PC-9 (cell line): ENCODE measurements around the gene RXFP2. TPM values are rescaled to one million over a fixed set of nuclear protein-coding genes. Genes with fewer than 3 reads are reported as not detected.

Experiments used
- BruUV-seq: library from RNA; stranded (reverse); fragments of 400-500 nt; replicated peaks from 2 replicates; lab custom pipeline; 2021; lab: Mats Ljungman, UMichigan
- CTCF ChIA-PET: fragments of 300-600 bp; sonication (Branson Sonifier 250); formaldehyde crosslinking; loops from one replicate; lab custom pipeline; 2022; ENCODE audit warnings: antibody characterized with exemption; lab: Charles Lee
- POLR2A ChIA-PET: fragments of 300-600 bp; sonication (Branson Sonifier 250); formaldehyde crosslinking; loops from one replicate; lab custom pipeline; 2022; ENCODE audit warnings: antibody characterized with exemption; ENCODE audit not compliant: unreplicated experiment; lab: Charles Lee
- DNase-seq, 2 experiments: peaks; one replicate each; pipeline versions ENCODE4 v3.0.0 to v3.0.0-alpha.2; 2015 to 2022; ENCODE audit warnings: mixed read lengths in 1 of 2
- H2AFZ ChIP-seq: fragments of 200-600 bp; sonication (generic); 2 replicates; pipeline ENCODE4 v1.8.1; 2017; ENCODE audit warnings: antibody characterized with exemption
- H3F3A ChIP-seq: fragments of 200-600 bp; sonication (generic); 2 replicates; pipeline ENCODE4 v1.8.1; 2017; ENCODE audit warnings: antibody characterized with exemption, mild to moderate bottlenecking, low read depth; ENCODE audit not compliant: insufficient read depth
- H3K27ac ChIP-seq: fragments of 200-600 bp; sonication (generic); 2 replicates; pipeline ENCODE4 v1.6.1; 2016; ENCODE audit warnings: mixed run types
- H3K27me3 ChIP-seq: fragments of 200-600 bp; sonication (generic); 2 replicates; pipeline ENCODE4 v1.6.1; 2016; ENCODE audit warnings: low read depth, mixed run types; ENCODE audit not compliant: insufficient read depth
- H3K36me3 ChIP-seq: fragments of 200-600 bp; sonication (generic); 2 replicates; pipeline ENCODE4 v1.6.1; 2016; ENCODE audit warnings: low read depth, mixed run types
- H3K4me1 ChIP-seq: fragments of 200-600 bp; sonication (generic); replicated peaks from 2 replicates; pipeline ENCODE4 v1.6.1; 2016; ENCODE audit warnings: mixed run types; ENCODE audit not compliant: insufficient read depth
- H3K4me2 ChIP-seq: fragments of 200-600 bp; sonication (generic); 2 replicates; pipeline ENCODE4 v1.6.1; 2017; ENCODE audit warnings: mixed run types
- H3K4me3 ChIP-seq: fragments of 200-600 bp; sonication (generic); 2 replicates; pipeline ENCODE4 v1.6.1; 2016; ENCODE audit warnings: mixed run types
- H3K79me2 ChIP-seq: fragments of 200-600 bp; sonication (generic); 2 replicates; pipeline ENCODE4 v1.6.1; 2017; ENCODE audit warnings: low read depth, mixed run types
- H3K9me2 ChIP-seq: fragments of 200-600 bp; sonication (generic); 2 replicates; pipeline ENCODE4 v1.8.1; 2017; ENCODE audit warnings: mild to moderate bottlenecking; ENCODE audit not compliant: insufficient read depth
- H3K9me3 ChIP-seq: fragments of 200-600 bp; sonication (generic); 2 replicates; pipeline ENCODE4 v1.8.1; 2016; ENCODE audit warnings: low read depth; ENCODE audit not compliant: insufficient read depth
- H4K20me1 ChIP-seq: fragments of 200-600 bp; sonication (generic); 2 replicates; pipeline ENCODE4 v1.8.1; 2017; ENCODE audit not compliant: insufficient read depth
- EZH2 ChIP-seq: fragments of 200-600 bp; sonication (generic); IDR thresholded peaks from 2 replicates; pipeline ENCODE4 v1.8.0; 2017; ENCODE audit warnings: antibody characterized with exemption, low read depth
- intact Hi-C: fragments of 100-400 bp; cut with micrococcal nuclease; formaldehyde crosslinking; loops from one replicate; pipeline ENCODE4 v1.10.0; 2022; ENCODE audit not compliant: unreplicated experiment
- total RNA-seq: library from RNA; stranded (reverse); gene quantifications from 2 replicates; pipeline ENCODE4 v1.2.3, GENCODE V29; 2021
- TF ChIP-seq, protein P1 (sequence below): fragments of 200-600 bp; sonication (generic); conservative IDR thresholded peaks from 2 replicates; pipeline ENCODE4 v1.6.1; 2017; ENCODE audit warnings: mixed run types, antibody characterized with exemption, mild to moderate bottlenecking, moderate library complexity

Gene RXFP2
- total RNA-seq, 1 experiment from 2014 or later: not detected

DNA sequence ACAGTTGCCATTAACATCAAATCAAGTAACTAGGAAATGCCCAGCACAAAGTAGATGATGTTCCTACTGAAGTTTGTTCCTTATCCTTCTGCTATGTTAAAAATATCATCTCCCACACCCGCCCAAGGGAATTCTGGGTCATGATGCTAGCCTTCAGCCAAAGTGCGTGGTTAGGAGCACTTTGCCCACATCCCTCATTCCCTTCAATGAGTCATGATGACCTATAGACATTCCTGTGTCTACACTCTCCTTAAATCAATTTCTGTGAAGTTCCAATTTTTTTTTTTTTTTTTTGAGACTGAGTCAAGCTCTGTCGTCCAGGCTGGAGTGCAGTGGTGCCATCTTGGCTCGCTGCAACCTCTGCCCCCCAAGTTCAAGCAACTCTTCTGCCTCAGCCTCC lies 17.0 kb downstream of the RXFP2 start:
- ChIA-PET CTCF (no interaction called here), POLR2A (no interaction called here)
- H3K79me2 ChIP-seq: no peaks in the 10 kb centered on the region

DNA sequence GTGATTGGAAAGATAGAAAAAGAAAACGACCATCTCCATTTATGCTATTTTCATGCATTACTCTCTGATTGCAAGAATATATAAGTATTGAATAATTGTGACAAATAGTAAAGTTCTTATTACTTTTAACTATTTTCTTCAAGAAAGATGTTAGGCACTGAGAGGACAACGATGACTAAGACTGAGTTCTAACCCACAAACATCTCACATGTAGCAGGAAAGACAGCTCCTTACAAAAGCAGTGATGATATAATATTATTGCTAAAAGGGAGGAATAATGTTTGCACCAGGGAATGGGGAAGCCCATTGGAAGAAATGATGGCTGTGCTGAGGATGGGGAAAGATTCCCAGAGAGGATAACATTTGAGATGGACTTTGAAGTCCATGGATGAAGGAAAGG lies 22.6 kb downstream of the RXFP2 start:
- Histone ChIP-seq H2AFZ (no peak overlapping the region), H3K4me3 (no peak overlapping the region), H3F3A (no peaks in the 10 kb centered on the region), H3K9me2 (no peaks in the 10 kb centered on the region), H3K4me1 (no peaks in the 10 kb centered on the region), H4K20me1 (no peaks in the 10 kb centered on the region), H3K36me3 (no peaks in the 10 kb centered on the region), H3K4me2 (no peak overlapping the region), H3K9me3 (no peaks in the 10 kb centered on the region), H3K79me2 (no peaks in the 10 kb centered on the region), H3K27me3 (peaks cover 24% of the 10 kb centered on the region; the same call in 1 of the 2 replicates), H3K27ac (no peak overlapping the region)
- no peak for DNase-seq
- intact Hi-C loops: no loop called here
- no TSS peak for BruUV-seq
- TF ChIP-seq, protein P1, sequence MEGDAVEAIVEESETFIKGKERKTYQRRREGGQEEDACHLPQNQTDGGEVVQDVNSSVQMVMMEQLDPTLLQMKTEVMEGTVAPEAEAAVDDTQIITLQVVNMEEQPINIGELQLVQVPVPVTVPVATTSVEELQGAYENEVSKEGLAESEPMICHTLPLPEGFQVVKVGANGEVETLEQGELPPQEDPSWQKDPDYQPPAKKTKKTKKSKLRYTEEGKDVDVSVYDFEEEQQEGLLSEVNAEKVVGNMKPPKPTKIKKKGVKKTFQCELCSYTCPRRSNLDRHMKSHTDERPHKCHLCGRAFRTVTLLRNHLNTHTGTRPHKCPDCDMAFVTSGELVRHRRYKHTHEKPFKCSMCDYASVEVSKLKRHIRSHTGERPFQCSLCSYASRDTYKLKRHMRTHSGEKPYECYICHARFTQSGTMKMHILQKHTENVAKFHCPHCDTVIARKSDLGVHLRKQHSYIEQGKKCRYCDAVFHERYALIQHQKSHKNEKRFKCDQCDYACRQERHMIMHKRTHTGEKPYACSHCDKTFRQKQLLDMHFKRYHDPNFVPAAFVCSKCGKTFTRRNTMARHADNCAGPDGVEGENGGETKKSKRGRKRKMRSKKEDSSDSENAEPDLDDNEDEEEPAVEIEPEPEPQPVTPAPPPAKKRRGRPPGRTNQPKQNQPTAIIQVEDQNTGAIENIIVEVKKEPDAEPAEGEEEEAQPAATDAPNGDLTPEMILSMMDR: no peak
- TF ChIP-seq EZH2: no peak
- POLR2A ChIA-PET: no interaction called here
- CTCF ChIA-PET: no interaction called here

More for the DNA sequence above, 17.0 kb downstream of the RXFP2 start:
- H3K4me1 ChIP-seq: no peaks in the 10 kb centered on the region
- H3K9me3 ChIP-seq: no peaks in the 10 kb centered on the region
- H3K9me2 ChIP-seq: no peaks in the 10 kb centered on the region
- intact Hi-C loops: no loop called here
- BruUV-seq: no TSS peak
- H3F3A ChIP-seq: no peaks in the 10 kb centered on the region
- no peak overlapping the region for H3K27ac ChIP-seq
- H3K36me3 ChIP-seq: no peaks in the 10 kb centered on the region
- no peaks in the 10 kb centered on the region for H4K20me1 ChIP-seq
- no peak overlapping the region for H3K4me3 ChIP-seq
- H3K27me3 ChIP-seq: peaks cover 50% of the 10 kb centered on the region
- H2AFZ ChIP-seq: no peak overlapping the region
- no peak overlapping the region for H3K4me2 ChIP-seq
- DNase-seq: no peak
- TF ChIP-seq, protein P1: no peak
- TF ChIP-seq EZH2: no peak

DNA sequence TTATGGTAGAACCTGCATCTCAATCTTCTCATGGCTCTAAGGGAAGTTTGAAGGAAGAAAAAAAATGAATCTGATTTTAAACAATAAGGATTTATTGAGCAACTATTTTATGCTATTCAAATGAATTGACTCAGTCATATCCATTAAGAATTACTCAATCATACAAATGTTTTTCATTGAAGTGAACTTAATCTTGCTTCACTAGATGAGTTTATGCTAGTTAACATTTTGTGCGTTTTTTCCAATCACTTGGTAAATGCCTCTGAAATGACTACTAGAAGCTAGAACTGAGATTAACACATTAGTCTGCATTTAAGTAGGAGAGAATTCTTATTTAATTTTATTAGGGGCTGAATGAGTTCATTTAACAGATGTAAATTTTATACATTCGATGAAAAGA lies 25.2 kb downstream of the RXFP2 start:
- Histone ChIP-seq H3K27me3 (peaks cover 14% of the 10 kb centered on the region; the same call in 1 of the 2 replicates), H3K36me3 (no peaks in the 10 kb centered on the region), H3K9me2 (no peaks in the 10 kb centered on the region), H3K4me1 (no peaks in the 10 kb centered on the region), H3K27ac (no peak overlapping the region), H3F3A (no peaks in the 10 kb centered on the region), H3K79me2 (no peaks in the 10 kb centered on the region), H4K20me1 (no peaks in the 10 kb centered on the region), H2AFZ (no peak overlapping the region), H3K4me2 (no peak overlapping the region), H3K9me3 (no peaks in the 10 kb centered on the region), H3K4me3 (no peak overlapping the region)
- ChIA-PET POLR2A (no interaction called here), CTCF (no interaction called here)
- TF ChIP-seq, protein P1: no peak
- TF ChIP-seq EZH2: no peak
- intact Hi-C loops: no loop called here
- DNase-seq: no peak
- BruUV-seq: no TSS peak
